GM23248 (cell line): ENCODE results near the gene CARMIL1. TPM values are rescaled to one million over a fixed set of nuclear protein-coding genes. Genes with fewer than 3 reads are reported as not detected.

Source experiments
- DNase-seq: peaks from one replicate; pipeline ENCODE4 v3.0.0-alpha.2; 2015
- H2AFZ ChIP-seq: fragments of 200-600 bp; sonication (generic); 2 replicates; pipeline ENCODE4 v1.6.1; 2016; ENCODE audit warnings: antibody characterized with exemption
- H3F3A ChIP-seq: fragments of 200-600 bp; sonication (generic); 2 replicates; pipeline ENCODE4 v1.6.1; 2016; ENCODE audit warnings: mild to moderate bottlenecking, antibody characterized with exemption, mixed run types; ENCODE audit not compliant: insufficient read depth
- H3K27ac ChIP-seq: fragments of 200-600 bp; sonication (generic); 2 replicates; pipeline ENCODE4 v1.5.1; 2016; ENCODE audit warnings: mild to moderate bottlenecking
- H3K27me3 ChIP-seq: fragments of 200-600 bp; sonication (generic); replicated peaks from 2 replicates; pipeline ENCODE4 v1.6.1; 2016; ENCODE audit warnings: mild to moderate bottlenecking; ENCODE audit not compliant: insufficient read depth
- H3K36me3 ChIP-seq: fragments of 200-600 bp; sonication (generic); 2 replicates; pipeline ENCODE4 v1.6.1; 2016; ENCODE audit warnings: low read depth, mild to moderate bottlenecking
- H3K4me1 ChIP-seq: fragments of 200-600 bp; sonication (generic); 2 replicates; pipeline ENCODE4 v1.6.1; 2016; ENCODE audit warnings: mild to moderate bottlenecking; ENCODE audit not compliant: insufficient read depth
- H3K4me2 ChIP-seq: fragments of 200-600 bp; sonication (generic); one replicate; pipeline ENCODE4 v1.6.1; 2016; ENCODE audit warnings: mild to moderate bottlenecking; ENCODE audit not compliant: unreplicated experiment
- H3K4me3 ChIP-seq: fragments of 200-600 bp; sonication (generic); 2 replicates; pipeline ENCODE4 v1.5.1; 2016; ENCODE audit warnings: mild to moderate bottlenecking
- H3K79me2 ChIP-seq: fragments of 200-600 bp; sonication (generic); 2 replicates; pipeline ENCODE4 v1.6.1; 2016; ENCODE audit warnings: mild to moderate bottlenecking; ENCODE audit not compliant: insufficient read depth
- H3K9ac ChIP-seq: fragments of 200-600 bp; sonication (generic); 2 replicates; pipeline ENCODE4 v1.6.1; 2016; ENCODE audit warnings: mild to moderate bottlenecking
- H3K9me2 ChIP-seq: fragments of 200-600 bp; sonication (generic); 2 replicates; pipeline ENCODE4 v1.6.1; 2016; ENCODE audit warnings: mixed run types, mild to moderate bottlenecking, moderate library complexity; ENCODE audit not compliant: insufficient read depth
- H3K9me3 ChIP-seq: fragments of 200-600 bp; sonication (generic); one replicate; pipeline ENCODE4 v1.6.1; 2017; ENCODE audit warnings: low read depth
- H4K20me1 ChIP-seq: fragments of 200-600 bp; sonication (generic); 2 replicates; pipeline ENCODE4 v1.6.0; 2016; ENCODE audit not compliant: insufficient read depth
- EZH2 ChIP-seq: fragments of 200-600 bp; sonication (generic); IDR thresholded peaks from 2 replicates; pipeline ENCODE4 v1.6.1; 2018; ENCODE audit warnings: antibody characterized with exemption, mild to moderate bottlenecking; ENCODE audit not compliant: insufficient read depth, poor library complexity, severe bottlenecking
- EZH2phosphoT487 ChIP-seq: fragments of 200-600 bp; sonication (generic); IDR thresholded peaks from 2 replicates; pipeline ENCODE4 v1.6.1; 2018; ENCODE audit warnings: antibody characterized with exemption, moderate library complexity, mild to moderate bottlenecking, low read depth; ENCODE audit not compliant: insufficient read depth
- WGBS, 2 experiments: methylation state at CpG; one replicate each; pipeline ENCODE4 v1.1.6; 2015 to 2017; ENCODE audit warnings: low lambda C conversion rate in 2 of 2, low coverage in 1 of 2; ENCODE audit errors: missing lambda C conversion rate in 2 of 2; 5-methylcytosine and 5-hydroxymethylcytosine counted together
- in situ Hi-C: fragments of 300-500 bp; cut with MboI; formaldehyde crosslinking; loops from 2 replicates; pipeline ENCODE4 v1.15.0; 2020
- polyA plus RNA-seq: library from polyadenylated mRNA; unstranded; fragments of >200 nt; fragmentation: Nextera tagmentation; extraction: Ambion mirVana; gene quantifications from 2 replicates; pipeline ENCODE4 v1.2.1, GENCODE V29; 2016
- total RNA-seq: library from RNA; depleted of rRNA; stranded (reverse); fragments of >200 nt; shearing (Covaris generic); gene quantifications from 2 replicates; pipeline ENCODE4 v1.2.3, GENCODE V29; 2014

CARMIL1 gene
- total and polyA plus RNA-seq, 2 experiments from 2014 or later, result 10.9 to 11.0 TPM

- H4K20me1 ChIP-seq, result no peaks in the 10 kb centered on the region
- no peak overlapping the region for H3K27ac ChIP-seq
- no peaks in the 10 kb centered on the region for H3K79me2 ChIP-seq
- H3K4me1 ChIP-seq, result peaks cover 24% of the 10 kb centered on the region
- no peak for TF ChIP-seq EZH2
- H2AFZ ChIP-seq, result no peak overlapping the region
- H3K4me3 ChIP-seq, result no peak overlapping the region
- H3F3A ChIP-seq, result peaks cover 14% of the 10 kb centered on the region; the same call in 1 of the 2 replicates
- H3K9ac ChIP-seq, result no peak overlapping the region
- H3K36me3 ChIP-seq, result no peaks in the 10 kb centered on the region
- no peaks in the 10 kb centered on the region for H3K9me2 ChIP-seq
- no peak overlapping the region for H3K4me2 ChIP-seq
- peak; percentile 73 for DNase-seq
- 9 to 14% methylated on average over 2 of the region's 2 CpGs for WGBS, 2 experiments
- in situ Hi-C loops, result loop anchor here (25.0 kb wide), 1 partner anchor 299 kb away; no protein-coding TSS in a partner anchor
- H3K9me3 ChIP-seq, result no peaks in the 10 kb centered on the region
- no peaks in the 10 kb centered on the region for H3K27me3 ChIP-seq
Measured at GRCh38 chr6:25263657-25264056, 15.5 kb upstream of the CARMIL1 start.

- 8 to 15% methylated on average over 5 of the region's 5 CpGs for WGBS, 2 experiments
- Histone ChIP-seq H2AFZ (peak overlapping the region; percentile 60), H3K36me3 (no peaks in the 10 kb centered on the region), H3K27ac (peak overlapping the region; percentile 31), H3K4me2 (peak overlapping the region; percentile 24), H3K9me2 (no peaks in the 10 kb centered on the region), H4K20me1 (no peaks in the 10 kb centered on the region), H3K4me1 (peaks cover 24% of the 10 kb centered on the region), H3K9ac (0 out of 2 replicates have a peak overlapping the region, but pooled peaks have one; percentile 20), H3K9me3 (no peaks in the 10 kb centered on the region), H3K4me3 (0 out of 2 replicates have a peak overlapping the region, but pooled peaks have one; percentile 9), H3F3A (peaks cover 14% of the 10 kb centered on the region; the same call in 1 of the 2 replicates), H3K27me3 (no peaks in the 10 kb centered on the region), H3K79me2 (no peaks in the 10 kb centered on the region)
- in situ Hi-C loops, result loop anchor here (25.0 kb wide), 1 partner anchor 296 kb away; no protein-coding TSS in a partner anchor
- peak; percentile 53 for DNase-seq
- TF ChIP-seq EZH2 (no peak), EZH2phosphoT487 (no peak)
Measured at GRCh38 chr6:25266456-25267100, 12.6 kb upstream of the CARMIL1 start.

DNA sequence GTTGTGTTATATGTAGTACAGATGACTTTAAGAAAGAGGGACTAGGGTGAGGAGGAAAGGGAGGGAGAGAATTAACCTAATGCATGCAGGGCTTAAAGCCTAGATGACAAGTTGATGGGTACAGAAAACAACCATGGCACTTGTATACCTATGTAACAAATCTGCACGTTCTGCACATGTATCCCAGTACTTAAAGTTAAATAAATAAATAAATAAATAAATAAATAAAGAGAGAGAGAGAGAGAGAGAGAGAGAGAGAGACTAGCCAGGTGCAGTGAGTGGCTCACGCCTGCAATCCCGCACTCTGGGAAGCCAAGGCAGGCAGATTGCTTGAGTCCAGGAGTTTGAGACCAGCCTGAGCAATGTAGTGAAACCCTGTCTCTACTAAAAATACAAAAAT is 11.5 kb upstream of the CARMIL1 start:
- H3K27ac ChIP-seq, result no peak overlapping the region
- no peaks in the 10 kb centered on the region for H3K27me3 ChIP-seq
- no peak for DNase-seq
- H4K20me1 ChIP-seq, result no peaks in the 10 kb centered on the region
- H3K4me2 ChIP-seq, result no peak overlapping the region
- H3K9me2 ChIP-seq, result no peaks in the 10 kb centered on the region
- 94 to 95% methylated on average over 3 of the region's 3 CpGs for WGBS, 2 experiments
- TF ChIP-seq EZH2 (no peak), EZH2phosphoT487 (no peak)
- H3K4me3 ChIP-seq, result no peak overlapping the region
- peaks cover 14% of the 10 kb centered on the region; the same call in 1 of the 2 replicates for H3F3A ChIP-seq
- H3K4me1 ChIP-seq, result peaks cover 24% of the 10 kb centered on the region
- H3K36me3 ChIP-seq, result no peaks in the 10 kb centered on the region
- no peaks in the 10 kb centered on the region for H3K79me2 ChIP-seq
- no peak overlapping the region for H2AFZ ChIP-seq
- no peak overlapping the region for H3K9ac ChIP-seq
- in situ Hi-C loops, result loop anchor here (25.0 kb wide), 1 partner anchor 295 kb away; no protein-coding TSS in a partner anchor
- no peaks in the 10 kb centered on the region for H3K9me3 ChIP-seq

GRCh38 chr6:25270559-25270958 is 8.6 kb upstream of the CARMIL1 start:
- no peaks in the 10 kb centered on the region for H4K20me1 ChIP-seq
- H3K9me3 ChIP-seq, result no peaks in the 10 kb centered on the region
- no peak overlapping the region for H3K4me2 ChIP-seq
- no peak overlapping the region for H3K9ac ChIP-seq
- TF ChIP-seq EZH2phosphoT487 (no peak), EZH2 (no peak)
- no peak overlapping the region for H3K4me3 ChIP-seq
- in situ Hi-C loops, result loop anchor here (10.0 to 25.0 kb wide), 2 partner anchors 214 to 292 kb away; no protein-coding TSS in a partner anchor
- no peaks in the 10 kb centered on the region for H3K9me2 ChIP-seq
- no peak for DNase-seq
- no peaks in the 10 kb centered on the region for H3K36me3 ChIP-seq
- H3K79me2 ChIP-seq, result no peaks in the 10 kb centered on the region
- H3F3A ChIP-seq, result 0 out of 2 replicates have a peak, but pooled peaks cover 14% of the 10 kb centered on the region
- H2AFZ ChIP-seq, result no peak overlapping the region
- H3K4me1 ChIP-seq, result peaks cover 14% of the 10 kb centered on the region
- no peaks in the 10 kb centered on the region for H3K27me3 ChIP-seq
- H3K27ac ChIP-seq, result no peak overlapping the region

GRCh38 chr6:25275436-25275835 is 3.7 kb upstream of the CARMIL1 start:
- in situ Hi-C loops, result loop anchor here (10.0 kb wide), 1 partner anchor 209 kb away; no protein-coding TSS in a partner anchor
- 62 to 66% methylated on average over 1 of the region's 1 CpG for WGBS, 2 experiments
- no peaks in the 10 kb centered on the region for H3K9me2 ChIP-seq

More at GRCh38 chr6:25275436-25275835, 3.7 kb upstream of the CARMIL1 start:
- Histone ChIP-seq H3K4me2 (no peak overlapping the region), H3K27me3 (no peaks in the 10 kb centered on the region), H4K20me1 (no peaks in the 10 kb centered on the region), H3K27ac (no peak overlapping the region), H3F3A (peaks cover 8% of the 10 kb centered on the region; the same call in 1 of the 2 replicates), H2AFZ (no peak overlapping the region), H3K79me2 (no peaks in the 10 kb centered on the region), H3K9ac (no peak overlapping the region), H3K4me3 (no peak overlapping the region), H3K36me3 (no peaks in the 10 kb centered on the region), H3K4me1 (peaks cover 10% of the 10 kb centered on the region; the same call in 1 of the 2 replicates), H3K9me3 (no peaks in the 10 kb centered on the region)
- TF ChIP-seq EZH2phosphoT487 (no peak), EZH2 (no peak)
- no peak for DNase-seq
